ENCODE results near the gene SEC16A. TPM values are rescaled to one million over a fixed set of nuclear protein-coding genes. Genes with fewer than 3 reads are reported as not detected.

The SEC16A gene
- total and polyA plus RNA-seq, 2 experiments from 2014 or later: 42.0 to 42.7 TPM

GRCh38 chr9:136467766-136468165, 15.1 kb downstream of the SEC16A start:
- peaks cover 42% of the 10 kb centered on the region for H4K20me1 ChIP-seq (ENCODE audit: insufficient read depth, poor library complexity, severe bottlenecking)
- H3K79me2 ChIP-seq: peaks cover 45% of the 10 kb centered on the region

GRCh38 chr9:136466155-136466541, 16.7 kb downstream of the SEC16A start:
- Histone ChIP-seq H4K20me1 (ENCODE audit: insufficient read depth, poor library complexity, severe bottlenecking) (peaks cover 28% of the 10 kb centered on the region), H3K4me1 (ENCODE audit: insufficient read depth) (no peaks in the 10 kb centered on the region), H3K9me2 (replicated peaks; ENCODE audit: insufficient read depth) (no peaks in the 10 kb centered on the region), H3K4me2 (no peak overlapping the region), H3K79me2 (peaks cover 29% of the 10 kb centered on the region), H2AFZ (no peak overlapping the region), H3K9me3 (ENCODE audit: low read depth) (no peaks in the 10 kb centered on the region), H3K36me3 (replicated peaks; ENCODE audit: insufficient read depth, low read depth) (peaks cover 6% of the 10 kb centered on the region), H3K27me3 (no peaks in the 10 kb centered on the region), H3K27ac (no peak overlapping the region), H3K4me3 (no peak overlapping the region)
- WGBS (ENCODE audit: low lambda C conversion rate, missing lambda C conversion rate): 97% methylated on average over 29 of the region's 30 CpGs
- no peak for DNase-seq (ENCODE audit: low spot score)
- TF ChIP-seq EZH2phosphoT487 (IDR thresholded peaks at IDR 0.05; ENCODE audit: low read depth, severe bottlenecking, unreplicated experiment) (no peak), EZH2 (IDR thresholded peaks at IDR 0.05; ENCODE audit: borderline replicate concordance) (no peak), CTCF (IDR thresholded peaks at IDR 0.05; ENCODE audit: poor library complexity) (no peak)

More at GRCh38 chr9:136467766-136468165, 15.1 kb downstream of the SEC16A start:
- Histone ChIP-seq H3K9me3 (ENCODE audit: low read depth) (no peaks in the 10 kb centered on the region), H3K27ac (no peak overlapping the region), H3K4me1 (ENCODE audit: insufficient read depth) (no peaks in the 10 kb centered on the region), H3K36me3 (replicated peaks; ENCODE audit: insufficient read depth, low read depth) (peaks cover 6% of the 10 kb centered on the region), H3K4me3 (no peak overlapping the region), H3K9me2 (replicated peaks; ENCODE audit: insufficient read depth) (no peaks in the 10 kb centered on the region), H3K4me2 (no peak overlapping the region), H2AFZ (no peak overlapping the region), H3K27me3 (no peaks in the 10 kb centered on the region)
- no peak for TF ChIP-seq EZH2 (IDR thresholded peaks at IDR 0.05; ENCODE audit: borderline replicate concordance)
- TF ChIP-seq CTCF (IDR thresholded peaks at IDR 0.05; ENCODE audit: poor library complexity): no peak
- TF ChIP-seq EZH2phosphoT487 (IDR thresholded peaks at IDR 0.05; ENCODE audit: low read depth, severe bottlenecking, unreplicated experiment): no peak
- no peak for DNase-seq (ENCODE audit: low spot score)
- WGBS (ENCODE audit: low lambda C conversion rate, missing lambda C conversion rate): 98% methylated on average over 15 of the region's 15 CpGs

GRCh38 chr9:136465500-136466154, 17.2 kb downstream of the SEC16A start:
- Histone ChIP-seq H3K27me3 (no peaks in the 10 kb centered on the region), H3K4me3 (no peak overlapping the region), H3K9me3 (ENCODE audit: low read depth) (no peaks in the 10 kb centered on the region), H3K9me2 (replicated peaks; ENCODE audit: insufficient read depth) (no peaks in the 10 kb centered on the region), H3K4me1 (ENCODE audit: insufficient read depth) (no peaks in the 10 kb centered on the region), H3K79me2 (peaks cover 23% of the 10 kb centered on the region), H4K20me1 (ENCODE audit: insufficient read depth, poor library complexity, severe bottlenecking) (peaks cover 23% of the 10 kb centered on the region), H3K27ac (no peak overlapping the region), H3K36me3 (replicated peaks; ENCODE audit: insufficient read depth, low read depth) (peaks cover 6% of the 10 kb centered on the region), H3K4me2 (no peak overlapping the region), H2AFZ (no peak overlapping the region)
- 98% methylated on average over 27 of the region's 27 CpGs for WGBS (ENCODE audit: low lambda C conversion rate, missing lambda C conversion rate)
- no peak for TF ChIP-seq CTCF (IDR thresholded peaks at IDR 0.05; ENCODE audit: poor library complexity)
- TF ChIP-seq EZH2phosphoT487 (IDR thresholded peaks at IDR 0.05; ENCODE audit: low read depth, severe bottlenecking, unreplicated experiment): no peak
- no peak for TF ChIP-seq EZH2 (IDR thresholded peaks at IDR 0.05; ENCODE audit: borderline replicate concordance)
- DNase-seq (ENCODE audit: low spot score): no peak
